ENCODE measurements around the gene SCAF4. TPM values are rescaled to one million over a fixed set of nuclear protein-coding genes. Genes with fewer than 3 reads are reported as not detected.
"Not testable (repeated sequence)": the region's sequence is repeated elsewhere in the genome, so short reads cannot be mapped to it uniquely, and the experiment has no call there.

Gene SCAF4
- total RNA-seq, 1 donor from 2014 or later, result 32.9 TPM

DNA sequence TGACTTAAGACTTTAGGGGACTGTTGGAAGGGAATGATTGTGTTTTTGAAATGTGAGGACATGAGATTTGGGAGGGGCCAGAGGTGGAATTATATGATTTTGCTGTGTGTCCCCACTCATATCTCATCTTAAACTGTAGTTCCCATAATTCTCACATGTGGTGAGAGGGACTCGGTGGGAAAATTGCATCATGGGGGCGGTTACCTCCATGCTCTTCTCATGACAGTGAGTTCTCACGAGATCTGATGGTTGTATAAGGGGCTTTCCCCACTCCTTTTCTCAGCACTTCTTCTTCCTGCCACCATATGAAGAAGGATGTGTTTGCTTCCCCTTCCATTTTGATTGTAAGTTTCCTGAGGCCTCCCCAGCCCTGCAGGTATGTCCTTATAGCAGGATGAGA, 35.0 kb upstream of the SCAF4 start:
- Histone ChIP-seq H3K27ac (ENCODE audit: low read depth, low read length) (no peak overlapping the region), H3K36me3 (ENCODE audit: insufficient read depth, low read length) (no peaks in the 10 kb centered on the region), H2AFZ (ENCODE audit: low read depth, low read length) (no peak overlapping the region), H3K9me3 (ENCODE audit: insufficient read depth, low read depth, low read length) (no peaks in the 10 kb centered on the region), H3K4me1 (ENCODE audit: insufficient read depth, low read length) (no peaks in the 10 kb centered on the region), H4K20me1 (ENCODE audit: insufficient read depth, low read length) (no peaks in the 10 kb centered on the region), H3K4me2 (ENCODE audit: low read length) (no peak overlapping the region), H3K9ac (ENCODE audit: low read length) (no peak overlapping the region), H3K79me2 (ENCODE audit: insufficient read depth, low read length) (no peaks in the 10 kb centered on the region), H3K27me3 (ENCODE audit: insufficient read depth, low read length) (no peaks in the 10 kb centered on the region), H3K4me3 (ENCODE audit: insufficient read depth, low read depth, low read length) (no peak overlapping the region)
- H3K27ac Mint-ChIP-seq (ENCODE audit: unreplicated experiment), result no peak overlapping the region
- no peaks in the 10 kb centered on the region for H3K36me3 Mint-ChIP-seq (ENCODE audit: low read depth, unreplicated experiment)
- H3K27me3 Mint-ChIP-seq (ENCODE audit: low read depth, unreplicated experiment), result no peaks in the 10 kb centered on the region
- no peak for DNase-seq (ENCODE audit: low read depth)
- no peaks in the 10 kb centered on the region for H3K4me1 Mint-ChIP-seq (ENCODE audit: low read depth, unreplicated experiment)
- TF ChIP-seq, protein P1, sequence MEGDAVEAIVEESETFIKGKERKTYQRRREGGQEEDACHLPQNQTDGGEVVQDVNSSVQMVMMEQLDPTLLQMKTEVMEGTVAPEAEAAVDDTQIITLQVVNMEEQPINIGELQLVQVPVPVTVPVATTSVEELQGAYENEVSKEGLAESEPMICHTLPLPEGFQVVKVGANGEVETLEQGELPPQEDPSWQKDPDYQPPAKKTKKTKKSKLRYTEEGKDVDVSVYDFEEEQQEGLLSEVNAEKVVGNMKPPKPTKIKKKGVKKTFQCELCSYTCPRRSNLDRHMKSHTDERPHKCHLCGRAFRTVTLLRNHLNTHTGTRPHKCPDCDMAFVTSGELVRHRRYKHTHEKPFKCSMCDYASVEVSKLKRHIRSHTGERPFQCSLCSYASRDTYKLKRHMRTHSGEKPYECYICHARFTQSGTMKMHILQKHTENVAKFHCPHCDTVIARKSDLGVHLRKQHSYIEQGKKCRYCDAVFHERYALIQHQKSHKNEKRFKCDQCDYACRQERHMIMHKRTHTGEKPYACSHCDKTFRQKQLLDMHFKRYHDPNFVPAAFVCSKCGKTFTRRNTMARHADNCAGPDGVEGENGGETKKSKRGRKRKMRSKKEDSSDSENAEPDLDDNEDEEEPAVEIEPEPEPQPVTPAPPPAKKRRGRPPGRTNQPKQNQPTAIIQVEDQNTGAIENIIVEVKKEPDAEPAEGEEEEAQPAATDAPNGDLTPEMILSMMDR (IDR thresholded peaks at IDR 0.05; ENCODE audit: insufficient read depth, low read depth, low read length), result no peak
- TF ChIP-seq EZH2 (IDR thresholded peaks at IDR 0.05; ENCODE audit: insufficient read depth, low read length), result no peak
- H3K9me3 Mint-ChIP-seq (ENCODE audit: unreplicated experiment), result peaks cover 5% of the 10 kb centered on the region
- FAIRE-seq, result no peak
- no peak overlapping the region for H3K4me3 Mint-ChIP-seq (ENCODE audit: unreplicated experiment)

DNA sequence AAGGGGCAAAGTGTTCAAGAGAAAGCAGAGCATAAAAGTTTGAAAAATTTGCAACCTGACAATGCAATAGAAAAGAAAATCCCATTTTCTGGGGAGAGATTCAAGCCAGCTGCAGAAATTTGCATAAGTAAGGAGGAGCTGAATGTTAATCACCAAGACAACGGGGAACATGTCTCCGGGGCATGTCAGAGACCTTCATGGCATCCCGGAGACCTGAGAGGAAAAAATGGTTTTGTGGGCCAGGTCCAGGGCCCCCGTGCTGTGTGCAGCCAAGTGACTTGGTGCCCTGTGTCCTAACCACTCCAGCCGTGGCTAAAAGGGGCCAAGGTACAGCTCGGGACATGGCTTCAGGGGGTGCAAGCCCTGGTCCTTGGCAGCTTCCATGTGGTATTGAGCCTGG, 33.9 kb upstream of the SCAF4 start:
- not testable (repeated sequence) for H3K79me2 ChIP-seq (ENCODE audit: insufficient read depth, low read length); H2AFZ ChIP-seq (ENCODE audit: low read depth, low read length); H3K4me2 ChIP-seq (ENCODE audit: low read length); FAIRE-seq; H3K36me3 ChIP-seq (ENCODE audit: insufficient read depth, low read length); H3K27ac ChIP-seq (ENCODE audit: low read depth, low read length); H3K4me1 ChIP-seq (ENCODE audit: insufficient read depth, low read length); H3K27me3 Mint-ChIP-seq (ENCODE audit: low read depth, unreplicated experiment); H3K4me3 Mint-ChIP-seq (ENCODE audit: unreplicated experiment); H3K27me3 ChIP-seq (ENCODE audit: insufficient read depth, low read length); H3K9me3 ChIP-seq (ENCODE audit: insufficient read depth, low read depth, low read length); DNase-seq (ENCODE audit: low read depth); H3K9me3 Mint-ChIP-seq (ENCODE audit: unreplicated experiment); H4K20me1 ChIP-seq (ENCODE audit: insufficient read depth, low read length); H3K4me1 Mint-ChIP-seq (ENCODE audit: low read depth, unreplicated experiment); H3K36me3 Mint-ChIP-seq (ENCODE audit: low read depth, unreplicated experiment); H3K27ac Mint-ChIP-seq (ENCODE audit: unreplicated experiment); H3K9ac ChIP-seq (ENCODE audit: low read length); H3K4me3 ChIP-seq (ENCODE audit: insufficient read depth, low read depth, low read length)

GRCh38 chr21:31760931-31761330, 29.0 kb upstream of the SCAF4 start:
- no peaks in the 10 kb centered on the region for H3K36me3 Mint-ChIP-seq (ENCODE audit: low read depth, unreplicated experiment)
- no peaks in the 10 kb centered on the region for H3K27me3 Mint-ChIP-seq (ENCODE audit: low read depth, unreplicated experiment)
- Histone ChIP-seq H3K4me2 (ENCODE audit: low read length) (no peak overlapping the region), H3K27me3 (ENCODE audit: insufficient read depth, low read length) (no peaks in the 10 kb centered on the region), H3K4me3 (ENCODE audit: insufficient read depth, low read depth, low read length) (no peak overlapping the region), H3K27ac (ENCODE audit: low read depth, low read length) (no peak overlapping the region), H3K36me3 (ENCODE audit: insufficient read depth, low read length) (no peaks in the 10 kb centered on the region), H4K20me1 (ENCODE audit: insufficient read depth, low read length) (no peaks in the 10 kb centered on the region), H3K79me2 (ENCODE audit: insufficient read depth, low read length) (no peaks in the 10 kb centered on the region), H3K9ac (ENCODE audit: low read length) (no peak overlapping the region), H3K4me1 (ENCODE audit: insufficient read depth, low read length) (no peaks in the 10 kb centered on the region), H3K9me3 (ENCODE audit: insufficient read depth, low read depth, low read length) (no peaks in the 10 kb centered on the region), H2AFZ (ENCODE audit: low read depth, low read length) (no peak overlapping the region)
- H3K4me3 Mint-ChIP-seq (ENCODE audit: unreplicated experiment), result no peak overlapping the region
- DNase-seq (ENCODE audit: low read depth) (no peak), FAIRE-seq (no peak)
- no peaks in the 10 kb centered on the region for H3K4me1 Mint-ChIP-seq (ENCODE audit: low read depth, unreplicated experiment)
- TF ChIP-seq, protein P1 (IDR thresholded peaks at IDR 0.05; ENCODE audit: insufficient read depth, low read depth, low read length), result no peak
- no peak for TF ChIP-seq EZH2 (IDR thresholded peaks at IDR 0.05; ENCODE audit: insufficient read depth, low read length)
- peaks cover 5% of the 10 kb centered on the region for H3K9me3 Mint-ChIP-seq (ENCODE audit: unreplicated experiment)
- H3K27ac Mint-ChIP-seq (ENCODE audit: unreplicated experiment), result no peak overlapping the region
